Fibroblast of skin of left quadriceps (primary cell): ENCODE data around the gene TLCD2.
"Not testable (repeated sequence)": the region's sequence is repeated elsewhere in the genome, so short reads cannot be mapped to it uniquely, and the experiment has no call there.

Experiments
- DNase-seq, 2 experiments: peaks; one replicate each; pipeline ENCODE4 v3.0.0-alpha.2; 2013; ENCODE audit warnings: low read depth in 2 of 2

TLCD2 gene, protein sequence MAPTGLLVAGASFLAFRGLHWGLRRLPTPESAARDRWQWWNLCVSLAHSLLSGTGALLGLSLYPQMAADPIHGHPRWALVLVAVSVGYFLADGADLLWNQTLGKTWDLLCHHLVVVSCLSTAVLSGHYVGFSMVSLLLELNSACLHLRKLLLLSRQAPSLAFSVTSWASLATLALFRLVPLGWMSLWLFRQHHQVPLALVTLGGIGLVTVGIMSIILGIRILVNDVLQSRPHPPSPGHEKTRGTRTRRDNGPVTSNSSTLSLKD

DNA sequence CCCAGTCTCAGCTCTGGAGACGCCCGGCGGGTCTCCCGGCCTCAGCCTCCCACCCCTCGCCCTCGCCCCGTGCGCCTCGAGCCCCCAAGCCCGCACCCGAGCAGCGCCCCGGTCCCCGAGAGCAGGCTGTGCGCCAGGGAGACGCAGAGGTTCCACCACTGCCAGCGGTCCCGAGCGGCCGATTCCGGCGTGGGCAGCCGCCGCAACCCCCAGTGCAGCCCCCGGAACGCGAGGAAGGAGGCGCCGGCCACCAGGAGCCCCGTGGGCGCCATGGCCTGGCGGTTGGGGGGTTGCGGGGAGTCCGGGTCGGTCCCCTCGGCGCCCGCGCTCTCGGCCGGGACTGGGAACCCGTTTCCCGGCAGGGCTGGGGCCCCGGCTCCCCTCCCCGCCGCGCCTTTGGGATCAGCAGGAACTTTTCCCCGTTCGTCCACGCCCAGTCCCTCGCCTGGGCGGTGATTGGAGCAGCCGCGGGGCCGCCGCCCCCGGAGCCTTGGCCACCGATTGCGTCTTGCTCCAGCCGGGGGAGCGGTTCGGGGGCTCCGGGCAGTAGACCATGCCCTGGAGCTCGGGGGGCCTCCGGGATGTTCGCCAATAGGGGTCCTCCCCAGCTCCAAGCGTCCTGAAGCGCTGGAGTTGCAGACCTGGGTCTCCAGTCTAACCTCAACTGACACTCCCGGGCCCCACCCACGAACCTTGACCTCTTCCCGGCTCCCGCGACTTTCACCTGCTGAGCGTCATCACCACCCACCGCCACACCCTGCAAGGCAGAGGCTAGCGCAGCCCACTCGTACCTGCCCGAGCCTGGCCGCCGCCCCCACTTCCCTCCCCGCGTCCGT, at the start of gene TLCD2:
Gene TLCD2 (minus strand): TSS at position 407 of the 836 bp plus-strand sequence. CDS start 135 bp downstream, at position 272.
- no peak for DNase-seq

GRCh38 chr17:1759529-1759928, 49.4 kb upstream of the TLCD2 start:
- DNase-seq = no peak

GRCh38 chr17:1758807-1759206, 48.6 kb upstream of the TLCD2 start:
- no peak for DNase-seq

DNA sequence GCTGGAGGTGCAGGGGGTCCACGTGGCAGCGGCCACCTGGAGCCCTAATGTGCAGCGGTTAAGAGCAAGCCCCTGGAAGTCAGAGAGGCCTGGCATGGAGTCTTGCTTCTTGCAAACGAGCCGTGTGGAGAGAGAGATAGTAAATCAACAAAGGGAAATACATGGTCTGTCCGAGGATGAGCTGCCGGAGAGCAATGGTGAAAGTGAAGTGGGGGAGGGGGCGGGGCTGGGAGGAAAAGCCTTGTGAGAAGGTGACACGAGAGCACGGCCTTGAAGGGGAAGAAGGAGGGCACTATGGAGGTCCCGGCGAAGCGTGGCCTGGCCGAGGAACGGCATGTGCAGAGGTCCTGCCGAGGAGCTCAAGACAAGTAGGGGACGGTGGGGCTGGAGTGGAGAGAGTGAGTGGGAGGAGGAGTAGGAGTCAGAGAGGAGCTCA, 45.7 kb upstream of the TLCD2 start:
- DNase-seq = no peak

DNA sequence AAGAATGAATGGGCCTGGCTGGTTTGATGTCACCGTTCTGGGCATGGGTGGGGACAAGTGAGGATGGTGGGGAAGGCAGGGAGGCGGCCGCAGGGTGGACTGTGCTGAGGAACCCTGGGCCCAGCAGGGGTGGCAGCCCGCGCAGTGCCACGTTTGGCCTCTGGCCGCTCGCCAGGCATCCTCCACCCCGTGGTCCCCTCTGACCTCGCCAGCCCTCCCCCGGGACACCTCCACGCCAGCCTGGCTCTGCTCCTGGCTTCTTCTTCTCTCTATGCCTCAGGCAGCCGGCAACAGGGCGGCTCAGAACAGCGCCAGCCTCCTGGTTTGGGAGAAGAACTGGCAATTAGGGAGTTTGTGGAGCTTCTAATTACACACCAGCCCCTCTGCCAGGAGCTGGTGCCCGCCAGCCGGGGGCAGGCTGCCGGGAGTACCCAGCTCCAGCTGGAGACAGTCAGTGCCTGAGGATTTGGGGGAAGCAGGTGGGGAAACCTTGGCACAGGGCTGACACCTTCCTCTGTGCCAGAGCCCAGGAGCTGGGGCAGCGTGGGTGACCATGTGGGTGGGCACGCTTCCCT, 45.2 kb upstream of the TLCD2 start:
- DNase-seq = no peak

DNA sequence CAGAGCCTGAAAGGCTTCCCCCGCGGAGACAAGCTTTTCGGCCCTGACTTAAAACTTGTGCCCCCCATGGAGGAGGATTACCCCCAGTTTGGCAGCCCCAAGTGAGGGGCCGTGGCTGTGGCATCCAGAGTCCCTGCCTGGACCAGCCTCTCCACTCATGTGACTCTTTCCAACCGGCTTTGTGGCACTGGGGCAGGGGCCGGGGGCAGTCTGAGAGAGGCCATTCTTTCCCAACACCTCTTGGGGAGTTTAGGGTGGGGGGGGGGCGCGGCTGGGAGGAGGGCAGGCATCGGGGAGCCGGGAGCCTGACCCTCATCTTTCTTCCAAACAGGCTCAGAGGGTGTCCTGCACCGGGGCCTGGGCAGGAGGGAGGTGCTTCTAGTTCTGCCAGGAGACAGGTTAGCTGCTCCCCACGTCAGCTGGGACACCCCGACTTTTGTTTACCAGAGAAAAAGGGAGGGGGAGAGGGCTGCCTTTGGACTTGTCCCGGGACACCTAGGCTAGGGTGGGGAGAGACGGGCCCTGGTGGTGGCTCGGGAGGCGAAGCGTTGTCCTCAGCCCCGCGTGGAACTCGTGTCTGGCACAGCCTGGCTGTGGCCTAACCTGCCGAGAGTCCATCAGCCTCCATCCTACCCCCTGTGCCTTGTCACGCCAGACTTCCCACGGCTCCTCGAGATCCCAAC, 44.4 kb upstream of the TLCD2 start:
- no peak for DNase-seq

DNA sequence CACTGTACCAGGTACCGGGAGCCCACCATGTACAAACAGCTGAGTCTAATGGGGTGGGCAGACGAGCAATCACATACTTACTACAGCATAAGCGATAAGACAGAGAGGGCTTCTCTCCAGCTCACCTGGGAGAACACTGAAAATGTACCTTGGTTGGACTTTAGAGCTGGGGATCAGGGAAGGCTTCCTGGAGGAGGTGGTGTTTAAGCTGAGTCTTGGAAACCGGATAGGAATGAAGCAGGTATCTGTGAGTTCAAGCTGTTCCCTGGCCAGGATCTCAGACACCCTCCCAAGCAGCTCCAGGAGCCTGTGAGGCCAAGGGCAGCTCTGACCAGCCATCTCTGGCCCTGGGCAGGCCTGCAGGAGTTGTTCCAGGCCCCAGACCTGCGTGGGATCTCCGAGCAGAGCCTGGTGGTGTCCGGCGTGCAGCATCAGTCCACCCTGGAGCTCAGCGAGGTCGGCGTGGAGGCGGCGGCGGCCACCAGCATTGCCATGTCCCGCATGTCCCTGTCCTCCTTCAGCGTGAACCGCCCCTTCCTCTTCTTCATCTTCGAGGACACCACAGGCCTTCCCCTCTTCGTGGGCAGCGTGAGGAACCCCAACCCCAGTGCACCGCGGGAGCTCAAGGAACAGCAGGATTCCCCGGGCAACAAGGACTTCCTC, 43.7 kb upstream of the TLCD2 start:
- no peak for DNase-seq

DNA sequence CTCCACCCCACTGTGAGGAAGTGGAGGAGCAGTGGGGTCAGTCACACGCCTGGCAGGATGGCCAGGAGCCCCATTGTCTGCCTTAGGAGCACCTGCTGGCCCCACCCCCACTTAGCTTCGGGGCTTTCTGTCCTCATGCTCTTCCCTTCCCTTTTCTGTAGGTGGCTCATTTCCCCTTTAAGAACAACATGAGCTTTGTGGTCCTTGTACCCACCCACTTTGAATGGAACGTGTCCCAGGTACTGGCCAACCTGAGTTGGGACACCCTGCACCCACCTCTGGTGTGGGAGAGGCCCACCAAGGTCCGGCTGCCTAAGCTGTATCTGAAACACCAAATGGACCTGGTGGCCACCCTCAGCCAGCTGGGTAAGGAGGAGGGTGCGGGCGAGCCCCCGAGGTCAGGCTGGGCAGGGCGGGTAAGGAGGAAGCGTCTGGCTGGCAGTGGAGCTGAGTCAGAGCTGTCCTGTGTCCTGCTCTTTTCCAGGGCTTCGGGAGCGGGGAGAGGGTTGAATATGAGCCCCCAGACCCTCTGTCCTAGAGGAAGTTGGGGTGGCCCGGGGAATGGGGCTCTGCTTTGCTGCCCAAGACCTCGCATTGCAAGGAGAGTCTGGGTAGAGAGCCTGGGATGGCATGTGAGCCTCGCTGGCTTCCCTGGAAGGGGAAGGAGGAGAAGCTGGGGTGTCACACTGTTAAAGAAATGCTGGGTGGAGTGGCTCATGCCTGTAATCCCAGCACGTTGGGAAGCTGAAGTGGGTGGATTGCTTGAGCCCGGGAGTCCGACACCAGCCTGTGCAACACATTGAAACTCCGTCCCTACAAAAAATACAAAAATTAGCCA, 42.5 kb upstream of the TLCD2 start:
- DNase-seq = no peak

GRCh38 chr17:1750628-1751027, 40.5 kb upstream of the TLCD2 start:
- DNase-seq = no peak

- DNase-seq = no peak
Observed at GRCh38 chr17:1746975-1747543, 36.9 kb upstream of the TLCD2 start.

DNA sequence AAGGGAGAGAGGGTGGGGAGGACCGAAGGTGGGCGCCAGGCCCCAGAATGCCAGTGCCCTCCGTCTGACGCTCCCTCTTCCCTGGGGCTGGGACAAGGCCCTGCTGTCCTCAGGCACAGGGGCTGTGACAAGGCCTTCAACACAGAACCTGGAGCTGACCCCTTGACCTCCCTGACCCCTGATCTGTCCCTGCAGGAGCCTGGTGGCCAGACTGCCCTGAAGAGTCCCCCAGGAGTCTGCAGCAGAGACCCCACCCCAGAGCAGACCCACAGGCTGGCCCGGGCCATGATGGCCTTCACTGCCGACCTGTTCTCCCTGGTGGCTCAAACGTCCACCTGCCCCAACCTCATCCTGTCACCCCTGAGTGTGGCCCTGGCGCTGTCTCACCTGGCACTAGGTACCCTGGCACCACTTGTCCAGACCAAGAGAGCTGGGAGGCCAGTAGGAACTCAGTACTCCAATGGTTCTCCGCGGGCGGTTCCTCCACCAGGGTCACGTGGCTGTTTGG, 35.4 kb upstream of the TLCD2 start:
- no peak for DNase-seq

- DNase-seq = no peak
Observed at GRCh38 chr17:1744551-1745512, 34.7 kb upstream of the TLCD2 start.

DNA sequence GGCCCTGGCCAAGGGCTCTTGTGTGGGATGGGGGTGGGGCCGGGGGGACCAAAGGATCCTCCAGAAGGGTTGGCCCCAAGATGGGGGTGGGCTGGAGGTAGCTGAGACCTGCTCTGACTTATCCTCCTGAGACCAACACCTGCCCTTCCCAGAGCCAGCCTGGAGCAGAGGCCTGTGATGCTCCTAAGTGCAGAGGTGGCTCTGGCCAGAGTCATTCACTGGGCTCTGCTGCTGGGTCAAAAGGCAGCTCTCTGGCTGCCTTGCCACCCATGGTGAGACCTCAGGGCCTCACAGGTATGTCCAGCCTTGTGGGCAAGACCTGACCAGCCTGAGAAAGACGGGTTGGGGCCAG, 32.9 kb upstream of the TLCD2 start:
- DNase-seq = no peak

DNA sequence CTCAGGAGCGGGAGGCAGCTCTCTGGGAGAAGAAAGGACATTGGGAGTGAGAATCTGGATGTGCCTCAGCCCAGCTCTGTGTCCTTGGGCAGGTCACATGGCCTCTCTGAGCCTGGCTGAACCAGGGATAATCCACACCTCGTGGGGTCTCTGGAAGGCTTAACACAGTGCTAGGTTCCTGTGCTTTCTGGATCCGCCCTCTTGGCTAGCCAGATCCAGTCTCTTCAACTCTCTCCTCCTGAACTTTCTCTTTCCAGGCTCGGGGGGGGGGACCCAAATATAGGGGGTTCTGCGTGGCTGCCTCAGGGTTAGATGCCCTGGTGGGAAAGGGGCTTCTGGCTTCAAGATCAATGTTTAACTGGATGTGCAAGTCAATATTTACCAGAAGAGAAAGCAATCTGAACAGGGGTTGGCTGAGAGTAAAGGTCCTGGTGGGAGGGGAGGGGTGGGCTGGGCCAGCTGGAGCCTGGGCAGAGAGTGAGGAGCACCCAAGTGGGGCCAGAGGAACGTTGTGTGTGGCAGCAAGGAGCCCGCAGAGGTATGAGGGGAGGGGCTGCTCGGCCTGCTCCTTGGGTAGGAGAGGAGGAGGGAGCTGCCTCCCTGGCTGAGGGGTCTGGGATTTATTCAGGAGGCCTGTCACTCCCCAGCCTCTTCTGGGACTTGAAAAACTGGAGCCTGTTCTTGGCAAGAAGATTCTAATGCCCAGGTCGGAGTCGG, 32.4 kb upstream of the TLCD2 start, which contains the start of gene SERPINF2:
Gene SERPINF2 (plus strand): TSS at position 501 of the 717 bp plus-strand sequence. CDS start 2,125 bp downstream, outside the sequence.
- no peak for DNase-seq

DNA sequence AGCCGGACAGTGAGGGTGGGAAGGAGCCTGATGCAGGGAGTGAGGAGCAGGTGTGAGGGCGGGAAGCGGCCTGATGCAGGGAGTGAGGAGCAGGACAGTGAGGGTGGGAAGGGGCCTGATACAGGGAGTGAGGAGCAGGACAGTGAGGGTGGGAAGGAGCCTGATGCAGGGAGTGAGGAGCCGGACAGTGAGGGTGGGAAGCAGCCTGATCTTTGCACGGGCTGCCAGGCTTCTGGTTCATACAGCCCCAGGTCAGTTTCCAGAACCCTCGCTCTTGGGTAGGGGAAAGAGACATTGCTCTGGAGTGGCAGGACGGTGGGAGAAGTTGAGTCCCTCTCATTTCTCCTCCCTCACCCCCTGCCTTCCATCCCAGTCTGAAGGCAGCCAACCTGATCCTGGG, 31.7 kb upstream of the TLCD2 start:
- not testable (repeated sequence) for DNase-seq

DNA sequence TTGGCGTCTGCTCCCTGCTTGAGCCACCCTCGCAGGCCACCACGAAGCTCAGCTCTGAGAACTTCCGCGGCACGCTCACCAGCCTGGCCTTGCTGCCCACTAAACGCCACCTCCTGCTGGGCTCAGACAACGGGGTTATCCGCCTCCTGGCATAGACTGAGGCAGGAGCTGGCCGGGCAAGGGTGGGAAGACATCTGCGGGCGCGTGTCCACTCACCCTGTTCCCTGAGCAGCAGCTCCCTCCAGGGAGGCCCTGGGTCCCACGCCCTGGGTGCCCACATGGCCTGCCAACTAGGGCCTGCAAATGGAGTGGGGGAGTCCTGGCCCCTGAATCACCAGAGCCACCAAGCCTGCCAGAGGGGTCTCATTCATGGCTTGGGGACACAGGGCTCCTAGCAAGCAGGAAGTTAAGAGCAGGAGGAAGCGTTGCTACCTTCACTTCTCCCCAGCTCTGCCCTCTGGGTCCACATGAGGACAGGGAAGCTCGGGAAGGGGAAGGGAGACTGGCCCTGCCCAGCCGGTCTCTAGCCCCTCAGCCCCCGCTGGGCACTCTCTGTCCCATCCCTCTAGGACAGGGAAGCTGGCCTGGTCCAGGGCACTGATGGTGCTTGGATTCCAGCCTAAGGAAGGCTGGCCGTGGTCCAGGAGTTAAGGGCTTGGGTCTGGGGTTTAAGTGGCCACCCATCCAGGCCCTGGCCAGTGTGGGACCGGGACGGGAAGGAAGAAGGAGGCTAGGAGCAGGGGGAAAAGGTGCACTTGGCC, 27.5 kb upstream of the TLCD2 start:
- no peak for DNase-seq
